GM18511 (cell line): ENCODE results near the gene FBXO5.
"Not testable (repeated sequence)": the region's sequence is repeated elsewhere in the genome, so short reads cannot be mapped to it uniquely, and the experiment has no call there.

Experiments used
- ATAC-seq: cut with Tn5 transposase; IDR thresholded peaks from one replicate; pipeline ENCODE4 v1.9.1; 2021; ENCODE audit warnings: mild to moderate bottlenecking, moderate library complexity; ENCODE audit not compliant: unreplicated experiment

The FBXO5 gene

GRCh38 chr6:152982904-152983636 is at the start of gene FBXO5:
Gene FBXO5, minus strand, starts transcription at chr6:152983041. Its CDS starts 82 bp downstream, at chr6:152982959.
- ATAC-seq, result peak; percentile 80

- no peak for ATAC-seq
These were observed 49.5 kb upstream of the FBXO5 start for GRCh38 chr6:153032255-153032882.

- ATAC-seq, result no peak
These were observed 48.6 kb upstream of the FBXO5 start for GRCh38 chr6:153031335-153031955.

GRCh38 chr6:153028963-153029362 is 46.1 kb upstream of the FBXO5 start:
- ATAC-seq, result no peak

- no peak for ATAC-seq
These were observed 45.4 kb upstream of the FBXO5 start for GRCh38 chr6:153028286-153028685.

GRCh38 chr6:153027480-153027879 is 44.6 kb upstream of the FBXO5 start:
- no peak for ATAC-seq

GRCh38 chr6:153024709-153025017 is 41.8 kb upstream of the FBXO5 start:
- ATAC-seq, result no peak

GRCh38 chr6:153023977-153024708 is 41.3 kb upstream of the FBXO5 start:
- peak; percentile 99 for ATAC-seq

- ATAC-seq, result no peak
These were observed 35.5 kb upstream of the FBXO5 start for GRCh38 chr6:153018355-153018754.

GRCh38 chr6:153016846-153017245 is 34.0 kb upstream of the FBXO5 start:
- ATAC-seq, result no peak

GRCh38 chr6:153015094-153015640 is 32.3 kb upstream of the FBXO5 start:
- ATAC-seq, result no peak

- no peak for ATAC-seq
These were observed 30.6 kb upstream of the FBXO5 start for GRCh38 chr6:153013438-153013837.

GRCh38 chr6:153012856-153013255 is 30.0 kb upstream of the FBXO5 start:
- no peak for ATAC-seq

- ATAC-seq, result peak; percentile 7
These were observed 20.5 kb upstream of the FBXO5 start for GRCh38 chr6:153003366-153003690.

GRCh38 chr6:153002613-153003365 is 19.9 kb upstream of the FBXO5 start, which contains the start of gene MTRF1L:
Gene MTRF1L, minus strand, starts transcription at chr6:153002709. Its CDS starts 24 bp downstream, at chr6:153002685.
- peak; percentile 94 for ATAC-seq

GRCh38 chr6:153001767-153002612 is 19.1 kb upstream of the FBXO5 start:
- ATAC-seq, result peak; percentile 35

GRCh38 chr6:153000790-153001189 is 17.9 kb upstream of the FBXO5 start:
- ATAC-seq, result not testable (repeated sequence)

- ATAC-seq, result no peak
These were observed 17.4 kb upstream of the FBXO5 start for GRCh38 chr6:153000243-153000642.

- ATAC-seq, result not testable (repeated sequence)
These were observed 16.7 kb upstream of the FBXO5 start for GRCh38 chr6:152999538-152999937.

- ATAC-seq, result no peak
These were observed 11.0 kb upstream of the FBXO5 start for GRCh38 chr6:152993847-152994246.
